Thymus (tissue), 11 donors: Measurements from ENCODE around the gene SLC49A3. TPM values are rescaled to one million over a fixed set of nuclear protein-coding genes. Genes with fewer than 3 reads are reported as not detected.
"Not testable (repeated sequence)": the region's sequence is repeated elsewhere in the genome, so short reads cannot be mapped to it uniquely, and the experiment has no call there.

Experiments used
- DNase-seq, 9 donors: peaks; one replicate each; pipeline ENCODE4 v3.0.0-alpha.2; 2013; ENCODE audit warnings: low spot score in 9 of 9, low read depth in 6 of 9, missing footprints in 1 of 9
- H3K27ac ChIP-seq, 2 donors: one replicate each; pipeline ENCODE4 v1.5.1; 2013; ENCODE audit warnings: control low read depth in 1 of 2, low read depth in 1 of 2, low read length in 1 of 2, mild to moderate bottlenecking in 1 of 2, moderate library complexity in 1 of 2
- H3K27me3 ChIP-seq, 2 donors: one replicate each; pipeline ENCODE4 v1.5.1; 2013; ENCODE audit warnings: low read length in 1 of 2; ENCODE audit not compliant: control insufficient read depth in 2 of 2, insufficient read depth in 1 of 2
- H3K36me3 ChIP-seq, 2 donors: one replicate each; pipeline ENCODE4 v1.5.1; 2013; ENCODE audit warnings: low read length in 1 of 2, mild to moderate bottlenecking in 1 of 2, moderate library complexity in 1 of 2; ENCODE audit not compliant: control insufficient read depth in 2 of 2, insufficient read depth in 2 of 2
- H3K4me1 ChIP-seq, 2 donors: one replicate each; pipeline ENCODE4 v1.5.1; 2013; ENCODE audit warnings: low read length in 2 of 2; ENCODE audit not compliant: control insufficient read depth in 2 of 2, insufficient read depth in 2 of 2
- H3K4me3 ChIP-seq, 2 donors: one replicate each; pipeline ENCODE4 v1.5.1; 2013; ENCODE audit warnings: low read length in 2 of 2, control low read depth in 1 of 2, mild to moderate bottlenecking in 1 of 2
- H3K9me3 ChIP-seq, 2 donors: one replicate each; pipeline ENCODE4 v1.5.1; 2013; ENCODE audit warnings: low read length in 1 of 2, mild to moderate bottlenecking in 1 of 2; ENCODE audit not compliant: control insufficient read depth in 2 of 2, insufficient read depth in 1 of 2
- WGBS: extraction: QIAGEN DNeasy Blood & Tissue Kit; methylation state at CpG from one replicate; pipeline ENCODE4 v1.1.7; 2013; 5-methylcytosine and 5-hydroxymethylcytosine counted together
- polyA plus RNA-seq: library from polyadenylated mRNA; stranded (reverse); fragments of 200-250 nt; gene quantifications from one replicate; pipeline ENCODE4 v1.2.3, GENCODE V29; 2013
- total RNA-seq: library from RNA; stranded (reverse); fragments of 120-200 nt; gene quantifications from one replicate; pipeline ENCODE4 v1.2.4, GENCODE V29; 2013
- donor health status: healthy.

SLC49A3 gene
- total and polyA plus RNA-seq, 2 donors = 1.2 to 4.8 TPM

DNA sequence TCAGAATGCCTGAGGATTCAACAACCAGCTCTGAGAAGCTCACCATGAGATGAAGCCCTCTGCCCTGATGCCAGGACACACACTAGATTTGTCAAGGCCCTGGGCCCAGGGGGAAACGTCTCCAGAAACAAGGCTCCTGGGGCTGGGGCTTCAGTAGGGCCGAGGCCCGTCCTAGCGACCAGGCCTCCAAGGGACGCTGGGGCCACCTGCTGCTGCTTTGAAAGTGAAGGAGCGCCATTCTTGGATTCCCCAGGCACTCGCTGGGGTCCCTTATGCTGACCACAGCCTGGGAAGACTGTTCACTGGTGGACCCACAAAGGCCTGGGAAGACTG, 39.7 kb downstream of the SLC49A3 start:
- 97% methylated on average over 7 of the region's 7 CpGs for WGBS

GRCh38 chr4:648579-649292, 40.2 kb downstream of the SLC49A3 start:
- Histone ChIP-seq H3K4me1 (no peaks in the 10 kb centered on the region), H3K36me3 (no peaks in the 10 kb centered on the region), H3K9me3 (no peaks in the 10 kb centered on the region), H3K27me3 (peaks cover 0 to 52% of the 10 kb centered on the region in 2 donors), H3K27ac (no peak overlapping the region), H3K4me3 (no peak overlapping the region)
- DNase-seq = no peak
- WGBS = 85% methylated on average over 28 of the region's 28 CpGs

More for the DNA sequence above, 39.7 kb downstream of the SLC49A3 start:
- no peaks in the 10 kb centered on the region for H3K9me3 ChIP-seq
- no peak overlapping the region for H3K4me3 ChIP-seq
- H3K4me1 ChIP-seq = no peaks in the 10 kb centered on the region
- no peaks in the 10 kb centered on the region for H3K36me3 ChIP-seq
- H3K27me3 ChIP-seq = peaks cover 0 to 52% of the 10 kb centered on the region in 2 donors
- no peak overlapping the region for H3K27ac ChIP-seq
- no peak for DNase-seq

- Histone ChIP-seq H3K9me3 (no peaks in the 10 kb centered on the region), H3K36me3 (no peaks in the 10 kb centered on the region), H3K27ac (no peak overlapping the region), H3K4me3 (no peak overlapping the region), H3K4me1 (no peaks in the 10 kb centered on the region), H3K27me3 (peaks cover 0 to 45% of the 10 kb centered on the region in 2 donors)
- DNase-seq = no peak
- WGBS = 75% methylated on average over 13 of the region's 13 CpGs
These were observed 41.5 kb downstream of the SLC49A3 start for GRCh38 chr4:647481-647880.

DNA sequence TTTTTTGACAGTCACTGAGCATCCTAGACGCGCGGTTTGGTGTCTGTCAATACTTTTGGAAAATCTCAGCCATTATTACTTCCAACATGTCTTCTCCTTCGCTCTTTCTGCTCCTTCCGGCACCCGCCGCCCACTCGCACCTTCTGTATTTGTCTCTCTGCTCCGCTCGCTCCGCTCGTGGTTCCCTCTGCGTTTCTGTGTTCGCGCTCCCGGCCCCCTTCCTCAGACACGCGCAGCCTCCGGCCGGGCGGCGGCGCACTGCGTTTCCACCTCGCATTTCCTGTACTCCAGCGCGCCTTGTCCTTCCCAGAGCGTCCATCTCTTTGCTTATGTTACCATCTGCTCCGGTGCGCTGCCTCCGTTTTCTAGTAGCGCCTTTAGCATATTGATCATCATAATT, 42.5 kb downstream of the SLC49A3 start:
- DNase-seq = peak in 1 of 9 donors; percentile 22
- no peaks in the 10 kb centered on the region for H3K36me3 ChIP-seq
- H3K27ac ChIP-seq = no peak overlapping the region
- H3K27me3 ChIP-seq = peaks cover 0 to 37% of the 10 kb centered on the region in 2 donors
- H3K4me3 ChIP-seq = no peak overlapping the region
- no peaks in the 10 kb centered on the region for H3K9me3 ChIP-seq
- 81% methylated on average over 32 of the region's 32 CpGs for WGBS
- no peaks in the 10 kb centered on the region for H3K4me1 ChIP-seq

DNA sequence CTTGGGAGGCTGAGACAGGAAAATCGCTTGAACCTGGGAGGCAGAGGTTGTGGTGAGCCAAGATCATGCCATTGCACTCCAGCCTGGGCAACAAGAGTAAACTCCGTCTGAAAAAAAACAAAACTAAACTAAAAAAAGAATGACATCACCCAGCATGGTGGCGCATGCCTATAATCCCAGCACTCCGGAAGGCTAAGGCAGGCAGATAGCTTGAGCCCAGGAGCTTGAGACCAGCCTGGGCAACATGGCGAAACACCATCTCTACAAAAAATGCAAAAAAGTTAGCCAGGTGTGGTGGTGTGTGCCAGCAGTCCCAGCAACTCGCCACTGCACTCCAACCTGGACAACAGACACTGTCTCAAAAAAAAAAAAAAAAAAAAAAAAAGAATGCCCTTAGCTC, 46.6 kb downstream of the SLC49A3 start:
- H3K4me3 ChIP-seq, DNase-seq, H3K4me1 ChIP-seq, H3K27ac ChIP-seq, H3K9me3 ChIP-seq, H3K36me3 ChIP-seq: not testable (repeated sequence)
- peaks cover 0 to 11% of the 10 kb centered on the region in 2 donors for H3K27me3 ChIP-seq
- WGBS = 95% methylated on average over 6 of the region's 6 CpGs

GRCh38 chr4:637536-638280, 51.2 kb downstream of the SLC49A3 start:
- Histone ChIP-seq H3K9me3 (peaks cover 1 to 10% of the 10 kb centered on the region in 2 donors), H3K27me3 (peaks cover 0 to 2% of the 10 kb centered on the region in 2 donors), H3K36me3 (no peaks in the 10 kb centered on the region), H3K4me1 (no peaks in the 10 kb centered on the region), H3K4me3 (no peak overlapping the region), H3K27ac (no peak overlapping the region)
- 88% methylated on average over 32 of the region's 32 CpGs for WGBS
- DNase-seq = no peak

GRCh38 chr4:636628-637159, 52.3 kb downstream of the SLC49A3 start:
- Histone ChIP-seq H3K9me3 (peaks cover 1 to 17% of the 10 kb centered on the region in 2 donors), H3K27ac (no peak overlapping the region), H3K4me3 (no peak overlapping the region), H3K36me3 (no peaks in the 10 kb centered on the region), H3K27me3 (peaks cover 0 to 2% of the 10 kb centered on the region in 2 donors), H3K4me1 (no peaks in the 10 kb centered on the region)
- WGBS = 91% methylated on average over 13 of the region's 13 CpGs
- no peak for DNase-seq

GRCh38 chr4:635851-636627, 52.9 kb downstream of the SLC49A3 start:
- Histone ChIP-seq H3K9me3 (peaks cover 1 to 17% of the 10 kb centered on the region in 2 donors), H3K27me3 (peaks cover 0 to 2% of the 10 kb centered on the region in 2 donors), H3K4me3 (no peak overlapping the region), H3K27ac (no peak overlapping the region), H3K36me3 (no peaks in the 10 kb centered on the region), H3K4me1 (no peaks in the 10 kb centered on the region)
- WGBS = 95% methylated on average over 22 of the region's 22 CpGs
- no peak for DNase-seq
